ENCODE data around the gene CCL7.
"Not testable (repeated sequence)": the region's sequence is repeated elsewhere in the genome, so short reads cannot be mapped to it uniquely, and the experiment has no call there.

CCL7 gene

GRCh38 chr17:34226744-34227034 lies 43.3 kb upstream of the CCL7 start:
- Histone ChIP-seq H3K4me3 (replicated peaks; ENCODE audit: insufficient read depth, low read length) (no peak overlapping the region), H3K27ac (replicated peaks) (no peak overlapping the region), H3K27me3 (ENCODE audit: insufficient read depth, poor library complexity, severe bottlenecking) (no peaks in the 10 kb centered on the region)
- no peak for TF ChIP-seq GABPA (IDR thresholded peaks at IDR 0.05; ENCODE audit: low read depth)
- no peak for TF ChIP-seq CTCF (IDR thresholded peaks at IDR 0.05; ENCODE audit: insufficient read depth, low read length)
- no peak for TF ChIP-seq SPI1 (IDR thresholded peaks at IDR 0.05; ENCODE audit: borderline replicate concordance, low read depth)
- TF ChIP-seq POLR2AphosphoS5 (IDR thresholded peaks at IDR 0.05; ENCODE audit: low read depth) = no peak
- TF ChIP-seq REST (IDR thresholded peaks at IDR 0.05; ENCODE audit: insufficient replicate concordance, low read depth) = no peak
- no peak for DNase-seq (ENCODE audit: low read depth in 1 of 2, low spot score in 1 of 2)

GRCh38 chr17:34227293-34227692 lies 42.7 kb upstream of the CCL7 start:
- H3K27ac ChIP-seq (replicated peaks) = not testable (repeated sequence)

GRCh38 chr17:34227707-34228106 lies 42.3 kb upstream of the CCL7 start:
- TF ChIP-seq CTCF (IDR thresholded peaks at IDR 0.05; ENCODE audit: insufficient read depth, low read length) (no peak), POLR2AphosphoS5 (IDR thresholded peaks at IDR 0.05; ENCODE audit: low read depth) (no peak), SPI1 (IDR thresholded peaks at IDR 0.05; ENCODE audit: borderline replicate concordance, low read depth) (no peak), GABPA (IDR thresholded peaks at IDR 0.05; ENCODE audit: low read depth) (no peak), REST (IDR thresholded peaks at IDR 0.05; ENCODE audit: insufficient replicate concordance, low read depth) (no peak)
- Histone ChIP-seq H3K4me3 (replicated peaks; ENCODE audit: insufficient read depth, low read length) (no peak overlapping the region), H3K27ac (replicated peaks) (no peak overlapping the region), H3K27me3 (ENCODE audit: insufficient read depth, poor library complexity, severe bottlenecking) (no peaks in the 10 kb centered on the region)
- DNase-seq (ENCODE audit: low read depth in 1 of 2, low spot score in 1 of 2) = no peak

More at GRCh38 chr17:34227293-34227692, 42.7 kb upstream of the CCL7 start:
- not testable (repeated sequence) for H3K27me3 ChIP-seq (ENCODE audit: insufficient read depth, poor library complexity, severe bottlenecking); H3K4me3 ChIP-seq (replicated peaks; ENCODE audit: insufficient read depth, low read length); DNase-seq (ENCODE audit: low read depth in 1 of 2, low spot score in 1 of 2)

- Histone ChIP-seq H3K4me3 (replicated peaks; ENCODE audit: insufficient read depth, low read length) (no peak overlapping the region), H3K27ac (replicated peaks) (no peak overlapping the region), H3K27me3 (ENCODE audit: insufficient read depth, poor library complexity, severe bottlenecking) (no peaks in the 10 kb centered on the region)
- no peak for DNase-seq (ENCODE audit: low read depth in 1 of 2, low spot score in 1 of 2)
- TF ChIP-seq REST (IDR thresholded peaks at IDR 0.05; ENCODE audit: insufficient replicate concordance, low read depth) = no peak
- no peak for TF ChIP-seq SPI1 (IDR thresholded peaks at IDR 0.05; ENCODE audit: borderline replicate concordance, low read depth)
- no peak for TF ChIP-seq GABPA (IDR thresholded peaks at IDR 0.05; ENCODE audit: low read depth)
These were observed 41.2 kb upstream of the CCL7 start for GRCh38 chr17:34228781-34229180.

Measured in HL-60 (cell line).